GM21528 (cell line): ENCODE data around the gene CHCHD3.

Source experiments
- ATAC-seq: cut with Tn5 transposase; IDR thresholded peaks from one replicate; pipeline ENCODE4 v1.9.1; 2021; ENCODE audit warnings: mild to moderate bottlenecking, moderate library complexity; ENCODE audit not compliant: unreplicated experiment, low FRiP score

The CHCHD3 gene

GRCh38 chr7:133081119-133081598 is 731 bp downstream of the CHCHD3 start:
- no peak for ATAC-seq

- no peak for ATAC-seq
These were observed 2.6 kb downstream of the CHCHD3 start for GRCh38 chr7:133079296-133079695.

GRCh38 chr7:133077394-133077793 is 4.5 kb downstream of the CHCHD3 start:
- no peak for ATAC-seq

GRCh38 chr7:133076142-133076541 is 5.7 kb downstream of the CHCHD3 start:
- ATAC-seq = no peak

GRCh38 chr7:133071506-133071905 is 10.4 kb downstream of the CHCHD3 start:
- no peak for ATAC-seq

GRCh38 chr7:133070562-133070961 is 11.3 kb downstream of the CHCHD3 start:
- ATAC-seq = no peak

GRCh38 chr7:133065301-133065700 is 16.6 kb downstream of the CHCHD3 start:
- ATAC-seq = no peak

- ATAC-seq = no peak
These were observed 17.6 kb downstream of the CHCHD3 start for GRCh38 chr7:133064082-133064820.

GRCh38 chr7:133061792-133062191 is 20.1 kb downstream of the CHCHD3 start:
- no peak for ATAC-seq

GRCh38 chr7:133061357-133061756 is 20.5 kb downstream of the CHCHD3 start:
- ATAC-seq = no peak

GRCh38 chr7:133060004-133060403 is 21.9 kb downstream of the CHCHD3 start:
- ATAC-seq = no peak

- no peak for ATAC-seq
These were observed 22.6 kb downstream of the CHCHD3 start for GRCh38 chr7:133059263-133059662.

- no peak for ATAC-seq
These were observed 25.3 kb downstream of the CHCHD3 start for GRCh38 chr7:133056370-133057238.

- ATAC-seq = no peak
These were observed 27.6 kb downstream of the CHCHD3 start for GRCh38 chr7:133054162-133054840.

- no peak for ATAC-seq
These were observed 28.5 kb downstream of the CHCHD3 start for GRCh38 chr7:133053321-133053891.

GRCh38 chr7:133052826-133053225 is 29.1 kb downstream of the CHCHD3 start:
- ATAC-seq = no peak

GRCh38 chr7:133052401-133052756 is 29.5 kb downstream of the CHCHD3 start:
- ATAC-seq = no peak

- ATAC-seq = no peak
These were observed 30.0 kb downstream of the CHCHD3 start for GRCh38 chr7:133051719-133052400.

GRCh38 chr7:133051066-133051465 is 30.8 kb downstream of the CHCHD3 start:
- no peak for ATAC-seq
